DMS79 (cell line): ENCODE results near the gene LTBP2.
A peak's percentile ranks its signal among the peaks of the same experiment; 100 is the strongest.
"Not testable (repeated sequence)": the region's sequence is repeated elsewhere in the genome, so short reads cannot be mapped to it uniquely, and the experiment has no call there.

Experiments used
- DNase-seq: peaks from one replicate; lab custom pipeline; 2025; lab: John Stamatoyannopoulos, UW

LTBP2 gene

GRCh38 chr14:74482571-74482970 lies 129.5 kb downstream of the LTBP2 start:
- no peak for DNase-seq

- DNase-seq = no peak
Measured at GRCh38 chr14:74480046-74480445, 132.0 kb downstream of the LTBP2 start.

GRCh38 chr14:74478996-74479635 lies 132.9 kb downstream of the LTBP2 start:
- DNase-seq = no peak

GRCh38 chr14:74476607-74477006 lies 135.4 kb downstream of the LTBP2 start:
- no peak for DNase-seq

- DNase-seq = no peak
Measured at GRCh38 chr14:74476107-74476506, 135.9 kb downstream of the LTBP2 start.

- DNase-seq = no peak
Measured at GRCh38 chr14:74475678-74476077, 136.4 kb downstream of the LTBP2 start.

- DNase-seq = no peak
Measured at GRCh38 chr14:74474376-74474775, 137.7 kb downstream of the LTBP2 start.

- DNase-seq = no peak
Measured at GRCh38 chr14:74472601-74473000, 139.4 kb downstream of the LTBP2 start.

GRCh38 chr14:74469548-74470518 lies 142.2 kb downstream of the LTBP2 start:
- DNase-seq = no peak

- DNase-seq = no peak
Measured at GRCh38 chr14:74468513-74468912, 143.5 kb downstream of the LTBP2 start.

GRCh38 chr14:74465335-74465734 lies 146.7 kb downstream of the LTBP2 start:
- no peak for DNase-seq

GRCh38 chr14:74464785-74465184 lies 147.3 kb downstream of the LTBP2 start:
- DNase-seq = no peak

GRCh38 chr14:74463697-74464096 lies 148.3 kb downstream of the LTBP2 start:
- DNase-seq = no peak

- DNase-seq = no peak
Measured at GRCh38 chr14:74462993-74463392, 149.0 kb downstream of the LTBP2 start.

- DNase-seq = no peak
Measured at GRCh38 chr14:74459976-74460375, 152.1 kb downstream of the LTBP2 start.

- no peak for DNase-seq
Measured at GRCh38 chr14:74459289-74459946, 152.6 kb downstream of the LTBP2 start.

- peak; percentile 53 for DNase-seq
Measured at GRCh38 chr14:74457565-74457895, 154.5 kb downstream of the LTBP2 start.

- peak; percentile 13 for DNase-seq
Measured at GRCh38 chr14:74456684-74457564, 155.1 kb downstream of the LTBP2 start.

GRCh38 chr14:74454397-74454796 lies 157.6 kb downstream of the LTBP2 start:
- DNase-seq = not testable (repeated sequence)
